ENCODE measurements around the gene NGFR.

- TF ChIP-seq POLR2A (IDR thresholded peaks at IDR 0.05): no peak
- TF ChIP-seq CTCF (IDR thresholded peaks at IDR 0.05): no peak
Measured at GRCh38 chr17:49505854-49506253, 10.8 kb downstream of the NGFR start.

Measured in testis (tissue), 2 donors.